ENCODE data around the gene CDH24.

Gene CDH24

GRCh38 chr14:23060536-23061260, 3.4 kb upstream of the CDH24 start:
- no peak for DNase-seq (ENCODE audit: low read depth)

GRCh38 chr14:23058654-23059504, 1.6 kb upstream of the CDH24 start:
- no peak for DNase-seq (ENCODE audit: low read depth)

- peak; percentile 79 for DNase-seq (ENCODE audit: low read depth)
These were observed 685 bp upstream of the CDH24 start for GRCh38 chr14:23057757-23058653.

GRCh38 chr14:23056145-23056955, 970 bp downstream of the CDH24 start:
- DNase-seq (ENCODE audit: low read depth), result peak; percentile 50

- no peak for DNase-seq (ENCODE audit: low read depth)
These were observed 1.6 kb downstream of the CDH24 start for GRCh38 chr14:23055621-23056144.

- DNase-seq (ENCODE audit: low read depth), result no peak
These were observed 2.2 kb downstream of the CDH24 start for GRCh38 chr14:23055147-23055550.

GRCh38 chr14:23054000-23054811, 3.1 kb downstream of the CDH24 start:
- DNase-seq (ENCODE audit: low read depth), result no peak

- DNase-seq (ENCODE audit: low read depth), result no peak
These were observed 3.9 kb downstream of the CDH24 start for GRCh38 chr14:23053426-23053825.

- no peak for DNase-seq (ENCODE audit: low read depth)
These were observed 4.6 kb downstream of the CDH24 start for GRCh38 chr14:23052671-23053070.

- DNase-seq (ENCODE audit: low read depth), result no peak
These were observed 5.1 kb downstream of the CDH24 start for GRCh38 chr14:23052182-23052623.

- no peak for DNase-seq (ENCODE audit: low read depth)
These were observed 5.9 kb downstream of the CDH24 start for GRCh38 chr14:23051141-23052057.

GRCh38 chr14:23049011-23049410, 8.3 kb downstream of the CDH24 start:
- DNase-seq (ENCODE audit: low read depth), result no peak

GRCh38 chr14:23047751-23048693, 9.3 kb downstream of the CDH24 start:
- DNase-seq (ENCODE audit: low read depth), result no peak

GRCh38 chr14:23047034-23047634, 10.2 kb downstream of the CDH24 start:
- DNase-seq (ENCODE audit: low read depth), result no peak

GRCh38 chr14:23045419-23046357, 11.6 kb downstream of the CDH24 start:
- no peak for DNase-seq (ENCODE audit: low read depth)

- no peak for DNase-seq (ENCODE audit: low read depth)
These were observed 12.5 kb downstream of the CDH24 start for GRCh38 chr14:23044840-23045239.
